Measurements from ENCODE around the gene CBR3.
"Not testable (repeated sequence)": the region's sequence is repeated elsewhere in the genome, so short reads cannot be mapped to it uniquely, and the experiment has no call there.

The CBR3 gene

GRCh38 chr21:36144233-36144632 is 9.4 kb downstream of the CBR3 start:
- not testable (repeated sequence) for H3K36me3 ChIP-seq (ENCODE audit: control insufficient read depth, insufficient read depth, low read length); H3K27me3 ChIP-seq (ENCODE audit: control insufficient read depth, insufficient read depth, low read length); H3K9ac ChIP-seq (ENCODE audit: low read depth, low read length); H3K4me1 ChIP-seq (ENCODE audit: control insufficient read depth, insufficient read depth, low read length); H3K4me3 ChIP-seq (ENCODE audit: low read depth, low read length); H3K9me3 ChIP-seq (ENCODE audit: control insufficient read depth, insufficient read depth, low read length)

GRCh38 chr21:36145259-36145658 is 10.4 kb downstream of the CBR3 start:
- Histone ChIP-seq H3K4me3 (ENCODE audit: low read depth, low read length) (no peak overlapping the region), H3K4me1 (ENCODE audit: control insufficient read depth, insufficient read depth, low read length) (peaks cover 3% of the 10 kb centered on the region), H3K36me3 (ENCODE audit: control insufficient read depth, insufficient read depth, low read length) (no peaks in the 10 kb centered on the region), H3K27me3 (ENCODE audit: control insufficient read depth, insufficient read depth, low read length) (no peaks in the 10 kb centered on the region), H3K9me3 (ENCODE audit: control insufficient read depth, insufficient read depth, low read length) (no peaks in the 10 kb centered on the region), H3K9ac (ENCODE audit: low read depth, low read length) (no peak overlapping the region)

DNA sequence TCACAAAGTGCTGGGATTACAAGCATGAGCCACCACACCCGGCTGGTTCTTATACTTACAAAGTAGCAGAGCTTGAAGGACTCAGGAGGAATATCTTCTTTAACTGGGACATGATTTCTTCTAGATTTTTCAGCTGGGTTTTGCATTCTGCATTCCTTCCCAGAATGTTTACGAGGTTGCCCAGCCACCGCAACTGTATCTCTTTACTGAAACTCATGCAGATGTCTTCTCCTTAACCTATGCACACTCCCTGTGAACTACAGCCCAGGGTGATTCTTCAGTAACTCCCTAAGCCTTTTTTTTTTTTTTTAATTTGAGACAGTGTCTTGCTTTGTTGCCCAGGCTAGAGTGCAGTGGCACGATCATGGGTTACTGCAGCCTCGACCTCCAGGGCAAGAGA is 13.0 kb downstream of the CBR3 start:
- Histone ChIP-seq H3K4me3 (ENCODE audit: low read depth, low read length) (no peak overlapping the region), H3K4me1 (ENCODE audit: control insufficient read depth, insufficient read depth, low read length) (peaks cover 2% of the 10 kb centered on the region), H3K9ac (ENCODE audit: low read depth, low read length) (no peak overlapping the region), H3K9me3 (ENCODE audit: control insufficient read depth, insufficient read depth, low read length) (no peaks in the 10 kb centered on the region), H3K36me3 (ENCODE audit: control insufficient read depth, insufficient read depth, low read length) (no peaks in the 10 kb centered on the region), H3K27me3 (ENCODE audit: control insufficient read depth, insufficient read depth, low read length) (no peaks in the 10 kb centered on the region)

GRCh38 chr21:36148886-36149285 is 14.0 kb downstream of the CBR3 start:
- H3K27me3 ChIP-seq (ENCODE audit: control insufficient read depth, insufficient read depth, low read length): no peaks in the 10 kb centered on the region
- no peak overlapping the region for H3K4me3 ChIP-seq (ENCODE audit: low read depth, low read length)
- H3K36me3 ChIP-seq (ENCODE audit: control insufficient read depth, insufficient read depth, low read length): no peaks in the 10 kb centered on the region
- no peak overlapping the region for H3K9ac ChIP-seq (ENCODE audit: low read depth, low read length)
- peaks cover 2% of the 10 kb centered on the region for H3K4me1 ChIP-seq (ENCODE audit: control insufficient read depth, insufficient read depth, low read length)
- no peaks in the 10 kb centered on the region for H3K9me3 ChIP-seq (ENCODE audit: control insufficient read depth, insufficient read depth, low read length)

- Histone ChIP-seq H3K4me1 (ENCODE audit: control insufficient read depth, insufficient read depth, low read length) (peaks cover 2% of the 10 kb centered on the region), H3K27me3 (ENCODE audit: control insufficient read depth, insufficient read depth, low read length) (peaks cover 5% of the 10 kb centered on the region), H3K9ac (ENCODE audit: low read depth, low read length) (peak overlapping the region; percentile 8), H3K9me3 (ENCODE audit: control insufficient read depth, insufficient read depth, low read length) (no peaks in the 10 kb centered on the region), H3K36me3 (ENCODE audit: control insufficient read depth, insufficient read depth, low read length) (no peaks in the 10 kb centered on the region), H3K4me3 (ENCODE audit: low read depth, low read length) (no peak overlapping the region)
Measured at GRCh38 chr21:36149788-36150711, 15.2 kb downstream of the CBR3 start.

- H3K27me3 ChIP-seq (ENCODE audit: control insufficient read depth, insufficient read depth, low read length): peaks cover 24% of the 10 kb centered on the region
- no peaks in the 10 kb centered on the region for H3K4me1 ChIP-seq (ENCODE audit: control insufficient read depth, insufficient read depth, low read length)
- H3K9ac ChIP-seq (ENCODE audit: low read depth, low read length): peak overlapping the region; percentile 12
- H3K9me3 ChIP-seq (ENCODE audit: control insufficient read depth, insufficient read depth, low read length): no peaks in the 10 kb centered on the region
- H3K4me3 ChIP-seq (ENCODE audit: low read depth, low read length): peak overlapping the region; percentile 75
- H3K36me3 ChIP-seq (ENCODE audit: control insufficient read depth, insufficient read depth, low read length): no peaks in the 10 kb centered on the region
Measured at GRCh38 chr21:36155603-36156338, 20.9 kb downstream of the CBR3 start.

DNA sequence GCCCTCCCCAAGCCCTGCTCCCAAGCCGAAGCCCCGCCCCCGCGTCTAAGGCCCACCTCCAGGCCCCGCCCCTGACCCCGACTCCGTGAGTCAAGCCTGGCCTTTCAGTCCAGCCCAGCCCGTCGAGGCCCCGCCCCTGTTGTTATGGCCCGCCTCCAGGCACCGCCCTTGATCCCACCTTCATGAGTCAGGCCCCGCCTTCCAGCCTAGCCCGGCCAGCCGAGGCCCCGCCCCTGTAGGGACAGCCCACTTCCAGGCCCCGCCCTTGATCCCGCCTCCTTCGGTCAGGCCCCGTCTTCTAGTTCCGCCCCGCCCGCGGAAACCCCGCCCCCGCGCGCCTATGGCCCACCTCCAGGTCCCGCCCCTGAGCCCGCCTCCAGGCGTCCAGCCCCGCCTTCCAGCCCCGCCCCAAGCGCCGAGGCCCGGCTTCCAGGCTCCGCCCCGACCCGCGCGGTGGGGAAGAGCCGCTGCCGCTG is 21.5 kb downstream of the CBR3 start:
- no peaks in the 10 kb centered on the region for H3K9me3 ChIP-seq (ENCODE audit: control insufficient read depth, insufficient read depth, low read length)
- H3K4me1 ChIP-seq (ENCODE audit: control insufficient read depth, insufficient read depth, low read length): no peaks in the 10 kb centered on the region
- H3K4me3 ChIP-seq (ENCODE audit: low read depth, low read length): peak overlapping the region; percentile 75
- peak overlapping the region; percentile 47 for H3K9ac ChIP-seq (ENCODE audit: low read depth, low read length)
- H3K36me3 ChIP-seq (ENCODE audit: control insufficient read depth, insufficient read depth, low read length): no peaks in the 10 kb centered on the region
- H3K27me3 ChIP-seq (ENCODE audit: control insufficient read depth, insufficient read depth, low read length): peaks cover 24% of the 10 kb centered on the region

DNA sequence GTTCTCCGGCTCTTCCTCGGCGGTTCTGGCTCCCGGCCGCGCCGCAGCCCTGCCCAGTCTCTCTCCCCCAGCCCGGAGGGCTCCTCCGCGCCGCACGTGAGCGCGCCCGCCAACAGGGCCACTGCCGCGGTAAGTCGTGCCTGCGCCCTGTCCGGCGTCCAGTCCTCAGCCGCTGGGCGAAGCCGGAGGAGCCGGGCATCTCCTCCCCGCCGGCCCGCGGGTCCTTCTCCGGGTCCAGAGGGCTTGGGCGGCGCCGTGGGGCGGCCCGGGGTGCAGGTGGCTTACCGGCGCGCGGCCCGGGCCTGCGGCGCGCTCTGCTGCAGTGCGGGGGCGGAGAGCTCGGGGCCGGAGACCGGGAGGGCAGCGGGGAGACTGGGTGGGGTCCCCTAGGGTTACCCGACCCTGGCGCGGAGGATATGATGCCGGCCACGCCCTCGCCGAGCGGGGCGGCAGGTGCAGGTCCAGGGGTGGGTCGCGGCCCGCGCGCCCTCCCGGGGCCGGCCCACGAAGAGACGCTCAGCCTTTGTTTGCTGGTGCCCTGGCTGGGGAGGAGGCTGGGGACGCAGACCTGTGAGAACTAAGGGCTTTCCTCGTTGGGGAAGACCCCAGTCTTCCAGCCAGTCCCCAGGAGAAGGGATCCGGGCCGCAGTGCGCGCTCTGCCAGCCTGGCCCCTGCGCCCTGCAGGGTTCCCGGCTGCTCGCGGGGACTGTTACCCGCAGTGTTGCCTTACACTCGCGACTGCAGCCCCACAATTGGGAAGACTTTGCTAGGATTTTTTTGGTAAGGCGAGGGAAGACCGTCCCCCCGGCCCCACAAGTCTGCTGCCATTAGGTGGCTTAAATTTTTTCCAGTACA is 22.2 kb downstream of the CBR3 start, which contains the start of gene DOP1B:
DOP1B (plus strand) TSS at position 10 of the 856 bp plus-strand sequence. CDS start 7,910 bp downstream, outside the sequence.
- Histone ChIP-seq H3K9ac (ENCODE audit: low read depth, low read length) (peak within 1 kb of the TSS; percentile 47), H3K36me3 (ENCODE audit: control insufficient read depth, insufficient read depth, low read length) (no peaks in the 10 kb centered on the region), H3K27me3 (ENCODE audit: control insufficient read depth, insufficient read depth, low read length) (peaks cover 24% of the 10 kb centered on the region), H3K4me1 (ENCODE audit: control insufficient read depth, insufficient read depth, low read length) (no peaks in the 10 kb centered on the region), H3K4me3 (ENCODE audit: low read depth, low read length) (peak within 1 kb of the TSS; percentile 75), H3K9me3 (ENCODE audit: control insufficient read depth, insufficient read depth, low read length) (no peaks in the 10 kb centered on the region)

- no peak overlapping the region for H3K9ac ChIP-seq (ENCODE audit: low read depth, low read length)
Measured at GRCh38 chr21:36159356-36159921, 24.6 kb downstream of the CBR3 start.

DNA sequence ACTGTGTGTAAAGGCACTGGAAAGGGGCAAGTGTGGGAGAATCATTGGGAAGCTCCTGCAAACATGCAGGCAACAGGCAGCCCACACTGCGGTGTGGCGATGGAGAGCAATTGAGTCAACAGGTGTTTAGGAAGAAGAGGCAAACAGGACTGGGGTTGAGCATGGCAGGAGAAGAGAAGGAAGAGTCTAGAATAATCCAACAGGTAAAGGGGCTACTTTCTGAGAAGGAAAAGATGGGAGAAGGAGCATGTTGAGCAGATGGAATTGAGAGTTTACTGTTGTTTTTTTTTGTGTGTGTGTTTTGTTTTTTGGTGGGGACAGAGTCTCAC is 25.9 kb downstream of the CBR3 start:
- no peaks in the 10 kb centered on the region for H3K4me1 ChIP-seq (ENCODE audit: control insufficient read depth, insufficient read depth, low read length)
- no peak overlapping the region for H3K9ac ChIP-seq (ENCODE audit: low read depth, low read length)
- no peaks in the 10 kb centered on the region for H3K36me3 ChIP-seq (ENCODE audit: control insufficient read depth, insufficient read depth, low read length)
- H3K9me3 ChIP-seq (ENCODE audit: control insufficient read depth, insufficient read depth, low read length): no peaks in the 10 kb centered on the region
- H3K4me3 ChIP-seq (ENCODE audit: low read depth, low read length): no peak overlapping the region
- H3K27me3 ChIP-seq (ENCODE audit: control insufficient read depth, insufficient read depth, low read length): peaks cover 10% of the 10 kb centered on the region

More at GRCh38 chr21:36159356-36159921, 24.6 kb downstream of the CBR3 start:
- Histone ChIP-seq H3K4me1 (ENCODE audit: control insufficient read depth, insufficient read depth, low read length) (no peaks in the 10 kb centered on the region), H3K27me3 (ENCODE audit: control insufficient read depth, insufficient read depth, low read length) (peaks cover 24% of the 10 kb centered on the region), H3K4me3 (ENCODE audit: low read depth, low read length) (no peak overlapping the region), H3K9me3 (ENCODE audit: control insufficient read depth, insufficient read depth, low read length) (no peaks in the 10 kb centered on the region), H3K36me3 (ENCODE audit: control insufficient read depth, insufficient read depth, low read length) (no peaks in the 10 kb centered on the region)

DNA sequence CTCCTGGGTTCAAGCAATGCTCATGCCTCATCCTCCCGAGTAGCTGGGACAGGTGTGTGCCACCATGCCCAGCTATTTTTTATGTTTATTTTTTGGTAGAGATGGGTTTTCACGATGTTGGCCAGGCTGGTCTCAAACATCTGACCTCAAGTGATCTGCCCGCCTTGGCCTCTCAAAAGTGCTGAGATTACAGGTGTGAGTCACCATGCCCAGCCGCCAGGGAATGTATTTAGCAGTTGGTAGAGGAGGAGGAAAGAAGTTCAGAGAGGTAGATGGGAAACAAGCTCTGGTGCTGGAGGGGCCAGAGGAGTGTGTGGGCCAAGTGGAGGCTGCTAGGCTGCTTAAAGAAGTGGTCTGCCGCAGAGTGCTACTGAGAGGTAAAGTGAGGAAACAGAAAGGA is 27.8 kb downstream of the CBR3 start:
- Histone ChIP-seq H3K27me3 (ENCODE audit: control insufficient read depth, insufficient read depth, low read length) (peaks cover 6% of the 10 kb centered on the region), H3K36me3 (ENCODE audit: control insufficient read depth, insufficient read depth, low read length) (no peaks in the 10 kb centered on the region), H3K9ac (ENCODE audit: low read depth, low read length) (no peak overlapping the region), H3K9me3 (ENCODE audit: control insufficient read depth, insufficient read depth, low read length) (no peaks in the 10 kb centered on the region), H3K4me1 (ENCODE audit: control insufficient read depth, insufficient read depth, low read length) (no peaks in the 10 kb centered on the region), H3K4me3 (ENCODE audit: low read depth, low read length) (no peak overlapping the region)
